ENCODE measurements around the gene FAM227B.
"Not testable (repeated sequence)": the region's sequence is repeated elsewhere in the genome, so short reads cannot be mapped to it uniquely, and the experiment has no call there.

Gene FAM227B

DNA sequence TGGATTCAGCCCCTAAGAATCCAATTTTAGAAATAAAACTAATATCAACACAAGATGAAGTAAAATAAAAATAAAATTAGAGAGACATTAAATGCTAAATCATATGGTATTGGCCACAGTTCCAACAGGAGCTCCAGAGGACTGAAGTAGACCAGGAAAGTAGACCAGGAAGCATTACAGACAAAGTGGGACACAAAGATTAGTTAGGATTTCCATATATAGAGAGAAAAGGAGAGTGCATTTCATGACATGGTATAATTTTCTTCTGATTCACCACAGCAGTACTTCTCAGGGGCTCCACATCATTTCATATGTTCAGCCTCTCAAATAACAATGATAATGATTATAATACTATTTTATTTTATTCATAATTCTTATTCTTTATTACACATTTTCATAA, 179.3 kb downstream of the FAM227B start:
- in situ Hi-C loops (cut with MboI; ENCODE audit: low sequenced_read_pairs) = no loop called here

GRCh38 chr15:49439678-49440395, 180.8 kb downstream of the FAM227B start:
- in situ Hi-C loops (cut with MboI; ENCODE audit: low sequenced_read_pairs) = no loop called here

GRCh38 chr15:49438962-49439631, 181.5 kb downstream of the FAM227B start:
- in situ Hi-C loops (cut with MboI; ENCODE audit: low sequenced_read_pairs) = no loop called here

DNA sequence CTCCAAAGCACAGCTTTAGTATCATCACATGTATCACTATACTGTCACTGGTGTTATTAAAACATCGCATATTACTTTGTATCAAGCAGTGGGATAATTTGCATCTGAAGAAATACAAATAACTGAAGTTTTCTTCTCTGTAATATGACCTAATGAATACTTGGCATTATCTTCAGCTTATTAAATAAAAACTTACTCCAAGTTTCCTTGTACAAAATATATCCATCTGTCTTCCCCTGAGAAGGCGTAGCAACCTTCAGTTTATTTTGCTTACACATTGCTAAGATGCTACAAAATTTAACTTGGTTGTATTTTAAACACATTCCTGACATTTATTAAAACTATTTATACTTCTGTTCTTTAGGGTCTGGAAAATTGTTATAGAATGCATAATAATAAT, 183.9 kb downstream of the FAM227B start:
- in situ Hi-C loops (cut with MboI; ENCODE audit: low sequenced_read_pairs) = no loop called here

GRCh38 chr15:49435174-49435573, 185.4 kb downstream of the FAM227B start:
- in situ Hi-C loops (cut with MboI; ENCODE audit: low sequenced_read_pairs) = no loop called here

DNA sequence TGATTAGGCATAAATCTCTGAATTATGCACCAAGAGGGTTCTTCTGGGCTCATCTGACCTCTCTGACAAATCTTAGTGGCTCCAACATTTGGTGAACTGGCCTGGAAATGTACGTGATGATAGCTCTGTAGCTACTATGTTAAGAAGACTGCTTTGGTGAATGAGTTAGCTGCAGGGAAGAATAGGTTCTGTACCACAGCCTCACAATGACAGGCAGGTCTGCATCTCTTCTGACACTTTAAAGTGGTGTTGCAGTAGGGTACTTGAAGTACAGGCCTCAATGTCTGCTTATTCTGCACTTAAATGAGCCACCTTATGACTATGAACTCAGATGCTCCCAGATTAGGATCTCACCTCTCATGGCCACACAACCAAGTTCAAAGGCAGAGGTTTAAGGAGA, 190.6 kb downstream of the FAM227B start:
- in situ Hi-C loops (cut with MboI; ENCODE audit: low sequenced_read_pairs) = no loop called here

DNA sequence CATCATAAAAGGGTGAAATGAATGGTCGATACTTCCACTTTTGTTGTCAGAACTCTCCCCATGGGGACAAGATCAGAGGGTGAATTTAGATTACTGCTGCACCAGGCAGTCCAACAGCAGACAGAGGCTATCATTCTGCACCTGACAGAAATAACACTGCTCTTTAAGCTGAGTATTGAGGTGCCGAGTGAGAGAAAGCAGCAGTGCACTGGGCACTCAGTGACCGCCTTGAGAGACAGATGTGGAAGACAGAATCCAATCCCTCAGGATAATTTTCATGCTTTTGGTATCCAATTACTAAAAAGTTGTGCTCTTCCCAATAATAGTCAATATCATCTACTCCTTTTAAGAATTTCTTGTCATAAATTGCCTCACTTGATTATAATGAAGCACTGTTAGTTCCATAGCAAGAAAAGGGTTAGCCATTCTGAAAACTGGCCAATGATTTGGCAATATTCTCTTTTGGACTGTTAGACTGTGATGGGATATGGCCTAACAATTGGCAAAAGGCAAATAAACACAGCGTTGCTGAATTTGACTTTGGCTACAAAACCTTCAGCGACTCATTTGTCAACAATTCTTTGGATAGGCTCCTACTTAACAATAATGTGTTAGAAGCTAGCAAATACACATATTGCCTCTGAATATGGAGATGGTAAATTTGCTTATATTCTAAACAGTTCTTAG, 192.1 kb downstream of the FAM227B start:
- in situ Hi-C loops (cut with MboI; ENCODE audit: low sequenced_read_pairs) = no loop called here

DNA sequence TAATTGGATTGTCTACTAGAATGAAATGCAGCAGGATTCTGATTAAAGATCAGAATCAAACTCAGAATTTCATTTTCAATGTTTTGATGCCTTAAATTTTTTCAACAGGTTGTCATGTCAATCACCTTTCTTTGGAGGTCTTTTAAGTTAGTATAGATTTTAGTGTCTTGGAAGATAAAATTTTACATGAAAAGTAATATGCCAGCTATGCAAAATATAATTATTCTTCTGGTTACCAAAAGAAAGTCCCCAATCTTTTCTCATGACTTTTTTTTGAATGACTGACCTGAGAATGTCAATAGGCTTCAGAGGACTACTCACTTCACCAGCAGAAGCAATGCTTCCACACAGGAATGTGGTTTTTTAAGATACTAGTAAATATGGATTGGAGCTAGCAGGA, 193.2 kb downstream of the FAM227B start:
- in situ Hi-C loops (cut with MboI; ENCODE audit: low sequenced_read_pairs) = no loop called here

GRCh38 chr15:49424954-49425353, 195.7 kb downstream of the FAM227B start:
- in situ Hi-C loops (cut with MboI; ENCODE audit: low sequenced_read_pairs) = no loop called here

DNA sequence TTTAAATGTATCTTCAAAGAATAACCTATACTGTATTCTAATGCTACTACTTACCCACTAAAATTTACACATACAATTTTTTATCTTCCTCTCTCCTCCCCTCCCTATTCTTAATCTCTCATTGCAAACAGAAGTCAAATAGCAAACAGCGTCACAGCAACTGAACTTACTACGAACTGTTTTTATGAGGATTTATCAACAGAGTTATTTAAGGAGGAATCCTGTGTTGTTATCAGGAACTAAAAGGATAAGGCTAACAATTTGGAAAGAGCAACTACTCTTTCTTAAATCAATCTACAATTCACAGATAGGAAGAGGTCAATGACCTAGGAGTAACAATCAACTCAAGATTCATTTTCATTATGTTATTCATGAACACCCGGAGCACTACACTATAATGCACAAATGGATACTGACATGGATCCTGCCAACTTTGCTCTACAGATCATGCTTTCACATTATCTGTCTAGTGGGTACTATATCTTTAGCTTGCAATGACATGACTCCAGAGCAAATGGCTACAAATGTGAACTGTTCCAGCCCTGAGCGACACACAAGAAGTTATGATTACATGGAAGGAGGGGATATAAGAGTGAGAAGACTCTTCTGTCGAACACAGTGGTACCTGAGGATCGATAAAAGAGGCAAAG, 196.6 kb downstream of the FAM227B start:
- in situ Hi-C loops (cut with MboI; ENCODE audit: low sequenced_read_pairs) = no loop called here

DNA sequence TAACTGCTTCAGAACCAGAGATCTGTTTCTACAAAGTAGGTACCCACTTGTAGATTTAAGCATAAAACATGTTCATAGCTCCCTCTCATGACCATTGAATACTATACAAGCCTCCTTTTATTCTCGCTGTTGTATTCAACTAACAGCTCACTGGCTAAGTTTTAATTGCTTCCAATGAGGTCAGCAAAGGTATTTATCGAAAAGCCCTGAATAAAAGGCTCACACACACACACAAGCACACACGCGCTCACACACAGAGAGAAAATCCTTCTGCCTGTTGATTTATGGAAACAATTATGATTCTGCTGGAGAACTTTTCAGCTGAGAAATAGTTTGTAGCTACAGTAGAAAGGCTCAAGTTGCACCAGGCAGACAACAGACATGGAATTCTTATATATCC, 197.6 kb downstream of the FAM227B start, which contains the start of gene FGF7:
TSS of gene FGF7 (plus strand) at position 222 of the 400 bp plus-strand sequence. CDS start 1,056 bp downstream, outside the sequence.
- in situ Hi-C loops (cut with MboI; ENCODE audit: low sequenced_read_pairs) = no loop called here

- in situ Hi-C loops (cut with MboI; ENCODE audit: low sequenced_read_pairs) = no loop called here
These were observed 198.6 kb downstream of the FAM227B start for GRCh38 chr15:49421991-49422390.

DNA sequence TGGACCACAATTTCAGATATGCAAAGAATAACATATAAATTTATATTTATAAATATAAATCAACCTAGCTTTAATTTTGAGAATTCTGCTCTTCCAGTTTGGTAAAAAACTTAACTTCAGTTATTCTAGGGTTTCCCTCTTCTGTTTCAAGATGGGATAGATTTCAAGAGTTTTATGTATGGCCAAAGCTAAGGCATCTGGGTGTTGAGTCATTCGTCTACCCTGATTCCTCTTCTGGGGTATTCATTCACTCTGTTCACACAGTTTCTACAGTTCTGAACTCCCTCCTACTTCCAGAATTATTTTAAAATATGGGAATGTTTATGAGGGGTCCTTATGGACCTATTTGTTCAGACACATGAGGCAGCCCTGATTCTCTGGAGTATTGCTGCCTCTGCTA, 201.8 kb downstream of the FAM227B start:
- in situ Hi-C loops (cut with MboI; ENCODE audit: low sequenced_read_pairs) = no loop called here

DNA sequence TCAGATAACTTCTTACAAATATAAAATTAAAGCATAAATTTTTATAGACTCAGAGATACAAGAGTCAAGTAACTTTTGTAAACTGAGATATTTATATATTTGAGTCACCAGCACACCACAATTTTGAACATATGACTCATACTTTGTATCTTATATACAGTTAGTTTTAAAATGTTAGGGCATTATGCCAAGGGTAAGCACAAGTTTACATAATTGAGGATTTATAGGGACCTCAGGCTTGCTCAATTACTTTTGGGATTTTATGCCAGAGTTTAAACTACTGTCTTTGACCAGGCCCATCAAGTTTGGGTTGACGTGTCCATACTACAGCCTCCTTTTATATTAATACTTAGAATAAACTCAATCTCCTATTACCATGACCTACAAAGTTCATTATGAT, 205.0 kb downstream of the FAM227B start:
- in situ Hi-C loops (cut with MboI; ENCODE audit: low sequenced_read_pairs) = no loop called here

DNA sequence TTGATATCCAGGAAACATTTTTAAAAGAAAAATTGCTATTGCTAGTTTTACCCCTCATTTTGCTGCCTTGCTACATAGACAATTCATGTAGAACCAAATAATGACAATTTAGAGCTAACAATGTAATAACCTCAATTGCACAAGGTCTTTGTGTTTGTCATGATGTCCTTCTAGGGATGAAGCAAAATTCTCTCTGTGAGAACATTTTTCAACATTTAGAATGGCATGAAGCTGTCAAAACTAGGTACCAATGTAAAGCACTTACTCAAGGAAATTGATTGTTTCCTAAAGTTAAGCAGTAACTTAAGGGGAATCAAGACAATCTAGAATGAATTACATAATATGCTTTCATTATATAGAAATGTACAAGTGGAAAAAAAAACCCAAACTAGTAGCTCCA, 205.5 kb downstream of the FAM227B start:
- in situ Hi-C loops (cut with MboI; ENCODE audit: low sequenced_read_pairs) = no loop called here

DNA sequence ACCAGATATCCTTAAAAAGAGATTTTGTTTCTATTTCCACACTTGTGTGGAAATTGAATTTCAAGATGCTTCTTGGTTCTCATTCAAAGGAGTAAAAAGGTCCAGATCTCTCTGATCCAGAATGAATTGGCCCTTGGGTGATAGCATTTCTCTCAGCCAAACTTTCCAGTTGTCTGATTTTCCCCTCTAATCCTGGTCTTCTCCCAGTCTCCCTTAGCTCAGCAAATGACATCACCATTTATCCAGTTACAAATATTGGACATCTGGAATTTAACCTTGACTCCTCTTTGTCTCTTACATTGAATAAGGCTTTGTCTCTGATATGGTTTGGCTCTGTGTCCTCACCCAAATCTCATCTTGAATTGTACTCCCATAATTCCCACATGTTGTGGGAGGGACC, 207.8 kb downstream of the FAM227B start:
- in situ Hi-C loops (cut with MboI; ENCODE audit: low sequenced_read_pairs) = no loop called here

GRCh38 chr15:49410641-49411040, 210.0 kb downstream of the FAM227B start:
- in situ Hi-C loops (cut with MboI; ENCODE audit: low sequenced_read_pairs) = no loop called here

- in situ Hi-C loops (cut with MboI; ENCODE audit: low sequenced_read_pairs) = no loop called here
These were observed 214.1 kb downstream of the FAM227B start for GRCh38 chr15:49406352-49407118.

DNA sequence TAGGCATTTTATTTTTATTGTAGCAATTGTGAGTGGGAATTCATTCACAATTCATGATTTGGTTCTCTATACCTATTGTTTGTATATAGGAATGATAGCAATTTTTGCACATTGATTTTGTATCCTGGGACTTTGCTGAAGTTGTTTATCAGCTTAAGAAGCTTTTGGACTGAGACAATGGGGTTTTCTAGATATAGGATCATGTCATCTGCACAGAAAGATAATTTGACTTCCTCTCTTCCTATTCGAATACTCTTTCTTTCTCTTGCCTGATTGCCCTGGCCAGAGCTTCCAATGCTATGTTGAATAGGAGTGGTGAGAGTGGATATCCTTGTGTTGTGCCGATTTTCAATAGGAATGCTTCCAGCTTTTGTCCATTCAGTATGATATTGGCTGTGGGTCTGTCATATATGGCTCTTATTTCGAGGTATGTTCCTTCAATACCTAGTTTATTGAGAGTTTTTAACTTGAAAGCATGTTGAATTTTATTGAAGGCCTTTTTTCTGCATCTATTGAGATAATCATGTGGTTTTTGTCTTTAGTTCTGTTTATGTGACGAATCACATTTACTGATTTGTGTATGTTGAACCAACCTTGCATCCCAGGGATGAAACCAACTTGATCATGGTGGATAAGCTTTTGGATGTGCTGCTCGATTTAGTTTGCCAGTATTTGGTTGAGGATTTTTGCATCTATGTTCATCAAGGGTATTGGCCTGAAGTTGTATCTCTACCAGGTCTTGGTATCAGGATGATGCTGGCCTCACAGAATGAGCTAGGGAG, 217.9 kb downstream of the FAM227B start:
- in situ Hi-C loops (cut with MboI; ENCODE audit: low sequenced_read_pairs) = not testable (repeated sequence)

DNA sequence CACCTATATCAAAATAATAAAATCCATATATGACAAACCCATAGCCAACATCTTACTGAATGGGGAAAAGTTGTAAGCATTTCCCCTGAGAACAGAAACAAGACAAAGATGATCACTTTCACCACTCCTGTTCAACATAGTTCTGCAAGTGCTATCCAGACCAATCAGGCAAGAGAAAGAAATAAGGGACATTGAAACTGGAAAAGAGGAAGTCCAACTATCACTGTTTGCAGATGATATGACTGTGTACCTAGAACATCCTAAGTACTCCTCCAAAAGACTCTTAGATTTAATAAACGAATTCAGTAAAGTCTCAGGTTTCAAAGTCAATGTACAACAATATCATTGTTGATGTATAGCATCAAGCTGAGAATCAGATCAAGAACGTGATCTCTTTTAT, 233.1 kb downstream of the FAM227B start:
- in situ Hi-C loops (cut with MboI; ENCODE audit: low sequenced_read_pairs) = no loop called here

Measured in hTERT RPE-1 (cell line).